Measurements from ENCODE around the gene ABHD1.

Gene ABHD1

DNA sequence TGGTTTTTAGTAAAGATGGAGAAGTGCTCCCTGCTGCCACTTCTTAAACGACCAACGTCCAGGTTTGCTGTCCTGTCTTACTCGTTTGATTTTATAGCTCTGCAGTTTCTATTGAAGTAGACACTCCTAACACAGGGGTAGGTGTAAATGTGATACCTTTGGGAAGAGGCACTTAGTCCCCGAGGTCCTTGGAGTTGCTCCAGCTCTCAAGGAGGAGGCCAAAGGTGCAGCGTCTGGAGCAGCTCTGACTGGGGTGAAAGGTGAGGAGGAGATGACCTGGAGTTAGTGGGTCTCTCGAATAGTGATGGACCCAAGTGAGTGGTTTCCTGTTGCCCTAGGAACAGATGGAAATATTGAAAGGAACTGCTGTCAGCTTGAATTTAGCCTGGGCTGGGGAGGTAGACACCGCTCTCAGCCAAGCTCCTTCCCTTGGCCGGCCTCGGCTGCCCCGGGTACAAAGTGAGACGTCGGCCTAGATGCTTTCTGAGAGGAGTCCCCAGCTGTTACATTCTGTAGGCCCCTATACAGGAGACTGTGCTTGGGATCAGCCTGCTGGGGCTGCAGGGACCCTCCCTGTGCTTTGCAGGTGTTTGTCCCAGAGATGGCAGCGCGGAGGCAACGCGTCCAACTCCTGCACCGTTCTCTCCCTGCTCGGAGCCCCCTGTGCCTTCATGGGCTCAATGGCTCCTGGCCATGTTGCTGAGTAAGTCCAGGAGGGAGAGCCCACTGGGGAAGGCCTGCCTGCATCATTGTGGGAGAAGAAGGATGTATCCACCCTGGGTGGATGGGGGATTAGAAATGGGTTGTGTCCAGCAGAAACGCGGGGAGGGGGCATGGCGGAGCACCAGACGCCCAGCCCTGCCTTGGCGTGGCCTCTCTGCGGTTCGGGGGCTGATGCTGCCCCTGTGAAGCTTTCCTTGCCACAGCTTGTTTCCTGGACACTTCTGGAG lies 31.6 kb upstream of the ABHD1 start:
- H3K4me1 ChIP-seq (ENCODE audit: control insufficient read depth, insufficient read depth, low read length), result peaks cover 35% of the 10 kb centered on the region
- no peak overlapping the region for H3K4me3 ChIP-seq (ENCODE audit: low read length)

DNA sequence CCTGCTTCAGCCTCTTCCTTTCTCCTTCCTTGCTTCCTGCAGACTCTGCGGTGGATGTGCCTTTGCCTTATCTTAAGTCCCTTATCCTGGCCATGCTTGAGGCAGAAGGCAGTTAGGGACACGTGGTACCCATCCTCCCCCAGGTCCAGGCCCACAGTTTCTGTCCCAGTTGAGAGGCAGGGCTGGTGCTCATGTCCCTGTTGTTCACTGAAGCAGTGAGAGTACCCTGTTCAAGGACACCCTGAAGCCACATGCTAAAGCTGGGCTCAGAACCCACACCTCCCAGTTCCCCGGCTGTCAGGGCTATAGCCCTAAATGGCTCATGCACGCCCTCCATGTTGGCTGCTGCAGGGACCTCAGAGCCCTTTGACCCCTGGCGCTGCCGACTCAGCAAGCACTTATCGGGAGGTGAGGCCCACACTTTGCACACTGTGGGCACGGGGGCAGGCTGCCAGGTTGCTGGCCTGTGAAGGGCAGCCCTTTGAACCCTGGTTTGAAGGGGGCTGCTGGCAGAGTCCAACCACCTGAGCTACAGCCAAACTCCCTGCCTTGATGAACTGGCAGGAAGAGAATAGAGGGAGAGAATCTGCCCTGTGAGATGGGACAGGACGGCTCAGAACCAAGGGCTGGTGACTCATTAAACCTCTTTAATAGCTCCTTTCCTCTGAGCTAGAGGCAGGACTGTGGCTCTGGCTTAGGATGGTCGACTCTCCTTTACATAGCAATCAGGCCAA lies 30.8 kb upstream of the ABHD1 start:
- Histone ChIP-seq H3K9ac (ENCODE audit: low read length) (peak overlapping the region; percentile 2), H3K9me3 (ENCODE audit: control insufficient read depth, low read length) (no peaks in the 10 kb centered on the region), H3K4me3 (ENCODE audit: low read length) (no peak overlapping the region), H3K27me3 (ENCODE audit: control insufficient read depth, insufficient read depth, low read length) (peaks cover under 1% of the 10 kb centered on the region), H3K4me1 (ENCODE audit: control insufficient read depth, insufficient read depth, low read length) (peaks cover 28% of the 10 kb centered on the region), H3K36me3 (ENCODE audit: control insufficient read depth, insufficient read depth, low read length) (no peaks in the 10 kb centered on the region)

More for the DNA sequence above, 31.6 kb upstream of the ABHD1 start:
- H3K27me3 ChIP-seq (ENCODE audit: control insufficient read depth, insufficient read depth, low read length), result peaks cover 6% of the 10 kb centered on the region
- no peaks in the 10 kb centered on the region for H3K9me3 ChIP-seq (ENCODE audit: control insufficient read depth, low read length)
- H3K36me3 ChIP-seq (ENCODE audit: control insufficient read depth, insufficient read depth, low read length), result no peaks in the 10 kb centered on the region
- no peak overlapping the region for H3K9ac ChIP-seq (ENCODE audit: low read length)

GRCh38 chr2:27093430-27094352 lies 29.9 kb upstream of the ABHD1 start:
- H3K4me3 ChIP-seq (ENCODE audit: low read length), result no peak overlapping the region
- H3K27me3 ChIP-seq (ENCODE audit: control insufficient read depth, insufficient read depth, low read length), result no peaks in the 10 kb centered on the region
- H3K4me1 ChIP-seq (ENCODE audit: control insufficient read depth, insufficient read depth, low read length), result peaks cover 28% of the 10 kb centered on the region
- peak overlapping the region; percentile 2 for H3K9ac ChIP-seq (ENCODE audit: low read length)
- H3K9me3 ChIP-seq (ENCODE audit: control insufficient read depth, low read length), result no peaks in the 10 kb centered on the region
- H3K36me3 ChIP-seq (ENCODE audit: control insufficient read depth, insufficient read depth, low read length), result no peaks in the 10 kb centered on the region

- H3K36me3 ChIP-seq (ENCODE audit: control insufficient read depth, insufficient read depth, low read length), result no peaks in the 10 kb centered on the region
- no peak overlapping the region for H3K9ac ChIP-seq (ENCODE audit: low read length)
- no peak overlapping the region for H3K4me3 ChIP-seq (ENCODE audit: low read length)
- no peaks in the 10 kb centered on the region for H3K27me3 ChIP-seq (ENCODE audit: control insufficient read depth, insufficient read depth, low read length)
- H3K9me3 ChIP-seq (ENCODE audit: control insufficient read depth, low read length), result no peaks in the 10 kb centered on the region
- peaks cover 28% of the 10 kb centered on the region for H3K4me1 ChIP-seq (ENCODE audit: control insufficient read depth, insufficient read depth, low read length)
Observed at GRCh38 chr2:27094353-27094984, 29.1 kb upstream of the ABHD1 start.

- Histone ChIP-seq H3K9me3 (ENCODE audit: control insufficient read depth, low read length) (no peaks in the 10 kb centered on the region), H3K36me3 (ENCODE audit: control insufficient read depth, insufficient read depth, low read length) (no peaks in the 10 kb centered on the region), H3K4me3 (ENCODE audit: low read length) (no peak overlapping the region)
Observed at GRCh38 chr2:27095427-27095744, 28.2 kb upstream of the ABHD1 start.

DNA sequence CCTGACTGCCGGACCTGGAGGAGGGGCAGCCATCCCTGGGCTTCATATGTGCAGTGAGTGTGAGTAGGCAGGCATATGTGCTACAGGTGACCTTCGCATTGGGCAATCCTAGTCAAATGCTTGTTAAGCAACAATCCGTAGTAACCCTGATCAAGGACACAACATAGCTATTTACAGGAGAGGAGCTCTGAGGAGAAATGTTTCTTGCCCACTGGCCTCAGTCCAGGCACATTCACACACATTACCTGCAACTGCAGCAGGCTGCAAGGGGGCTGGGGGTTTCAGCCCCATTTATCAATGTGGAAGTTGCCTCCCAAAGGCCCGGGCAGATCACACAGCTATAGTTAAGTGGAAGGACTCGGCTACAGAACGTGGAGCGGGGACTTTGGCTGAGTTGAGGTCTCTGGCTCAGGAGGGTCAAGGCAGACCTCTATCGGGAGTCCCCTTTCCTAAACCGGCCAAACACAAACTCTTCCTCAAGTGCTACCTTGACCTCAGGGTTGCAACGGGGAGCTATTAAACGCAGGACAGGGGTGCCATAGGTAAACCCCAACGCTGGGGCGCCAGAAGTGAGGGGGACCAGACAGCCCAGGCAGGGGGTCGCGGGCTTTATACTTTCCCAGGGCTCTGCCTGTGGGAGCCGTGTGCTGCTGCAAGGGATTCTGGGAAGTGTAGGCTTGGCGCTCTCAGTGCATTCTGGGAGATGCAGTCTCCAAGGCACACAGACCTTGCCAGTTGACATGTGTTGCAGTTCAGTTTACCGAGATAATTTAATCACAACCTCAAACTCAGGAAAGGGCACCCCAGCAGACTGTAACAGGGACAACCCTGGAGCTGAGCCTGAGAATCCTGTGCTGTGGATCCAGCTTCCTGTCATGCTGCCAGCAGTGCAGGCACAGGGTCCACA lies 27.6 kb upstream of the ABHD1 start:
- Histone ChIP-seq H3K4me1 (ENCODE audit: control insufficient read depth, insufficient read depth, low read length) (peaks cover 28% of the 10 kb centered on the region), H3K9ac (ENCODE audit: low read length) (no peak overlapping the region), H3K36me3 (ENCODE audit: control insufficient read depth, insufficient read depth, low read length) (no peaks in the 10 kb centered on the region), H3K27me3 (ENCODE audit: control insufficient read depth, insufficient read depth, low read length) (no peaks in the 10 kb centered on the region), H3K9me3 (ENCODE audit: control insufficient read depth, low read length) (no peaks in the 10 kb centered on the region), H3K4me3 (ENCODE audit: low read length) (no peak overlapping the region)

More at GRCh38 chr2:27095427-27095744, 28.2 kb upstream of the ABHD1 start:
- H3K4me1 ChIP-seq (ENCODE audit: control insufficient read depth, insufficient read depth, low read length), result peaks cover 28% of the 10 kb centered on the region
- no peaks in the 10 kb centered on the region for H3K27me3 ChIP-seq (ENCODE audit: control insufficient read depth, insufficient read depth, low read length)
- no peak overlapping the region for H3K9ac ChIP-seq (ENCODE audit: low read length)

- Histone ChIP-seq H3K36me3 (ENCODE audit: control insufficient read depth, insufficient read depth, low read length) (no peaks in the 10 kb centered on the region), H3K9me3 (ENCODE audit: control insufficient read depth, low read length) (no peaks in the 10 kb centered on the region), H3K4me1 (ENCODE audit: control insufficient read depth, insufficient read depth, low read length) (peaks cover 28% of the 10 kb centered on the region), H3K4me3 (ENCODE audit: low read length) (no peak overlapping the region), H3K9ac (ENCODE audit: low read length) (no peak overlapping the region), H3K27me3 (ENCODE audit: control insufficient read depth, insufficient read depth, low read length) (no peaks in the 10 kb centered on the region)
Observed at GRCh38 chr2:27096748-27097297, 26.8 kb upstream of the ABHD1 start.

GRCh38 chr2:27097341-27097740 lies 26.3 kb upstream of the ABHD1 start:
- Histone ChIP-seq H3K27me3 (ENCODE audit: control insufficient read depth, insufficient read depth, low read length) (no peaks in the 10 kb centered on the region), H3K4me3 (ENCODE audit: low read length) (no peak overlapping the region), H3K36me3 (ENCODE audit: control insufficient read depth, insufficient read depth, low read length) (no peaks in the 10 kb centered on the region), H3K4me1 (ENCODE audit: control insufficient read depth, insufficient read depth, low read length) (peaks cover 28% of the 10 kb centered on the region), H3K9ac (ENCODE audit: low read length) (no peak overlapping the region), H3K9me3 (ENCODE audit: control insufficient read depth, low read length) (no peaks in the 10 kb centered on the region)

DNA sequence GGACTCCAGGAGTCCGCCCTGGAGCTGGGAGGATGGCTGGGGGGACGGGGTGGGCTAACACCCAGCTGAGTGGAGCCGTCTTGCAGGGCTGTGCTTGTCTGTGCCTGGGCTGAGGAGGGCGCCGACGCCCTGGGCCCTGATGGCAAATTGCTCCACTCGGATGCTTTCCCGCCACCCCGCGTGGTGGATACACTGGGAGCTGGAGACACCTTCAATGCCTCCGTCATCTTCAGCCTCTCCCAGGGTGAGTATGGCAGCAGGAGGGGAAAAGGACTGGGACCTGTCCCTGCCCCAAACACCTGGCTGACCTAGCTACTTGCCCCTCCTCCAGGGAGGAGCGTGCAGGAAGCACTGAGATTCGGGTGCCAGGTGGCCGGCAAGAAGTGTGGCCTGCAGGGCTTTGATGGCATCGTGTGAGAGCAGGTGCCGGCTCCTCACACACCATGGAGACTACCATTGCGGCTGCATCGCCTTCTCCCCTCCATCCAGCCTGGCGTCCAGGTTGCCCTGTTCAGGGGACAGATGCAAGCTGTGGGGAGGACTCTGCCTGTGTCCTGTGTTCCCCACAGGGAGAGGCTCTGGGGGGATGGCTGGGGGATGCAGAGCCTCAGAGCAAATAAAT lies 24.2 kb upstream of the ABHD1 start:
- no peak overlapping the region for H3K9ac ChIP-seq (ENCODE audit: low read length)

GRCh38 chr2:27100036-27100435 lies 23.6 kb upstream of the ABHD1 start:
- Histone ChIP-seq H3K9ac (ENCODE audit: low read length) (no peak overlapping the region), H3K9me3 (ENCODE audit: control insufficient read depth, low read length) (no peaks in the 10 kb centered on the region), H3K27me3 (ENCODE audit: control insufficient read depth, insufficient read depth, low read length) (no peaks in the 10 kb centered on the region), H3K4me1 (ENCODE audit: control insufficient read depth, insufficient read depth, low read length) (peaks cover 13% of the 10 kb centered on the region), H3K4me3 (ENCODE audit: low read length) (no peak overlapping the region), H3K36me3 (ENCODE audit: control insufficient read depth, insufficient read depth, low read length) (no peaks in the 10 kb centered on the region)

More for the DNA sequence above, 24.2 kb upstream of the ABHD1 start:
- H3K36me3 ChIP-seq (ENCODE audit: control insufficient read depth, insufficient read depth, low read length), result no peaks in the 10 kb centered on the region
- no peaks in the 10 kb centered on the region for H3K9me3 ChIP-seq (ENCODE audit: control insufficient read depth, low read length)
- H3K27me3 ChIP-seq (ENCODE audit: control insufficient read depth, insufficient read depth, low read length), result no peaks in the 10 kb centered on the region
- H3K4me3 ChIP-seq (ENCODE audit: low read length), result no peak overlapping the region
- H3K4me1 ChIP-seq (ENCODE audit: control insufficient read depth, insufficient read depth, low read length), result peaks cover 13% of the 10 kb centered on the region
